Endodermal cell (in vitro differentiated cells): ENCODE measurements around the gene PXDN. TPM values are rescaled to one million over a fixed set of nuclear protein-coding genes. Genes with fewer than 3 reads are reported as not detected.
"Not testable (repeated sequence)": the region's sequence is repeated elsewhere in the genome, so short reads cannot be mapped to it uniquely, and the experiment has no call there.

Experiments
- DNase-seq: peaks from one replicate; pipeline ENCODE4 v3.0.0-alpha.2; 2017
- H3K27ac ChIP-seq: 2 replicates; pipeline ENCODE4 v1.5.1; 2013; ENCODE audit warnings: mild to moderate bottlenecking, low read depth, low read length, moderate library complexity
- H3K27me3 ChIP-seq: 2 replicates; pipeline ENCODE4 v1.6.1; 2013; ENCODE audit warnings: mild to moderate bottlenecking, low read length, moderate library complexity; ENCODE audit not compliant: insufficient read depth, control insufficient read depth, poor library complexity, severe bottlenecking
- H3K36me3 ChIP-seq: 2 replicates; pipeline ENCODE4 v1.7.0; 2013; ENCODE audit warnings: mild to moderate bottlenecking, low read length, moderate library complexity; ENCODE audit not compliant: control insufficient read depth, insufficient read depth
- H3K4me1 ChIP-seq: one replicate; pipeline ENCODE4 v1.7.0; 2013; ENCODE audit warnings: low read length; ENCODE audit not compliant: control insufficient read depth, insufficient read depth
- H3K4me3 ChIP-seq: 2 replicates; pipeline ENCODE4 v1.5.1; 2013; ENCODE audit warnings: mild to moderate bottlenecking, low read length, moderate library complexity
- H3K9ac ChIP-seq: 2 replicates; pipeline ENCODE4 v1.6.1; 2013; ENCODE audit warnings: mild to moderate bottlenecking, low read length, moderate library complexity; ENCODE audit not compliant: poor library complexity, severe bottlenecking; ENCODE audit errors: extremely low read depth
- H3K9me3 ChIP-seq: 2 replicates; pipeline ENCODE4 v1.6.1; 2013; ENCODE audit warnings: mild to moderate bottlenecking, low read length, moderate library complexity; ENCODE audit not compliant: control insufficient read depth
- H3K27ac Mint-ChIP-seq: 2 replicates; pipeline ENCODE4 v1.8.0; 2020; ENCODE audit warnings: mixed read lengths
- H3K27me3 Mint-ChIP-seq: 2 replicates; pipeline ENCODE4 v1.8.0; 2021; ENCODE audit warnings: mild to moderate bottlenecking, mixed read lengths; ENCODE audit not compliant: insufficient read depth
- H3K36me3 Mint-ChIP-seq: 2 replicates; pipeline ENCODE4 v1.8.0; 2020; ENCODE audit warnings: low read depth, mixed read lengths
- H3K4me1 Mint-ChIP-seq: 2 replicates; pipeline ENCODE4 v1.8.0; 2020; ENCODE audit warnings: mixed read lengths
- H3K4me3 Mint-ChIP-seq: 2 replicates; pipeline ENCODE4 v1.8.0; 2020; ENCODE audit warnings: mild to moderate bottlenecking, moderate library complexity, mixed read lengths
- H3K9me3 Mint-ChIP-seq: 2 replicates; pipeline ENCODE4 v1.8.0; 2020; ENCODE audit warnings: mild to moderate bottlenecking, mixed read lengths
- CTCF ChIP-seq: fragments of 200-600 bp; sonication (generic); conservative IDR thresholded peaks from 2 replicates; pipeline ENCODE4 v1.5.0; 2021; ENCODE audit warnings: antibody characterized with exemption, mild to moderate bottlenecking
- WGBS, 2 experiments: methylation state at CpG; one replicate each; pipeline versions ENCODE4 v1.1.5 to v1.1.7; 2013; ENCODE audit warnings: missing lambda C conversion rate in 2 of 2, mixed read lengths in 1 of 2; ENCODE audit not compliant: insufficient coverage in 1 of 2, insufficient read length in 1 of 2; 5-methylcytosine and 5-hydroxymethylcytosine counted together
- total RNA-seq, 2 donors: library from RNA; stranded (reverse); fragmentation: NEBNext Ultra II Directional in 1 of 2; extraction: Animal tissue kit (Norgen Biotek cat#: 25700) in 1 of 2; gene quantifications; 2 replicates in 1 of 2; 3 replicates in 1 of 2; pipeline ENCODE4 v1.2.1, GENCODE V29; 2021

PXDN gene
- total RNA-seq, 2 donors from 2014 or later, result 212 to 247 TPM

GRCh38 chr2:1766425-1766824, 22.1 kb upstream of the PXDN start:
- Histone ChIP-seq H3K36me3 (no peaks in the 10 kb centered on the region), H3K4me3 (no peak overlapping the region), H3K9ac (no peak overlapping the region), H3K27me3 (no peaks in the 10 kb centered on the region), H3K9me3 (no peaks in the 10 kb centered on the region), H3K27ac (no peak overlapping the region), H3K4me1 (no peaks in the 10 kb centered on the region)
- WGBS, 2 experiments, result 84 to 85% methylated on average over 4 to 6 of the region's 6 CpGs
- H3K27me3 Mint-ChIP-seq, result peaks cover 10% of the 10 kb centered on the region
- peak; percentile 84 for DNase-seq
- no peaks in the 10 kb centered on the region for H3K36me3 Mint-ChIP-seq
- no peak overlapping the region for H3K4me3 Mint-ChIP-seq
- TF ChIP-seq CTCF, result peak; percentile 52
- no peaks in the 10 kb centered on the region for H3K9me3 Mint-ChIP-seq
- H3K27ac Mint-ChIP-seq, result no peak overlapping the region
- no peaks in the 10 kb centered on the region for H3K4me1 Mint-ChIP-seq

GRCh38 chr2:1765201-1765600, 20.9 kb upstream of the PXDN start:
- H3K4me3 Mint-ChIP-seq, DNase-seq, H3K36me3 Mint-ChIP-seq, H3K4me1 Mint-ChIP-seq, H3K36me3 ChIP-seq, H3K4me1 ChIP-seq, H3K27me3 Mint-ChIP-seq, H3K27ac Mint-ChIP-seq, H3K27ac ChIP-seq, H3K9me3 ChIP-seq, H3K27me3 ChIP-seq, H3K9me3 Mint-ChIP-seq, H3K4me3 ChIP-seq, H3K9ac ChIP-seq: not testable (repeated sequence)
- WGBS, 2 experiments, result 93 to 100% methylated on average over 2 of the region's 2 CpGs

- Mint-ChIP-seq H3K9me3 (peaks cover 42% of the 10 kb centered on the region), H3K27me3 (peaks cover 14% of the 10 kb centered on the region), H3K4me3 (no peak overlapping the region), H3K36me3 (peaks cover 3% of the 10 kb centered on the region), H3K27ac (no peak overlapping the region), H3K4me1 (no peaks in the 10 kb centered on the region)
- peaks cover 3% of the 10 kb centered on the region for H3K9me3 ChIP-seq
- no peak for TF ChIP-seq CTCF
- H3K27ac ChIP-seq, result no peak overlapping the region
- WGBS, 2 experiments, result 93 to 97% methylated on average over 4 to 13 of the region's 13 CpGs
- H3K9ac ChIP-seq, result no peak overlapping the region
- no peaks in the 10 kb centered on the region for H3K36me3 ChIP-seq
- H3K4me3 ChIP-seq, result no peak overlapping the region
- H3K4me1 ChIP-seq, result no peaks in the 10 kb centered on the region
- H3K27me3 ChIP-seq, result no peaks in the 10 kb centered on the region
- DNase-seq, result no peak
Measured at GRCh38 chr2:1759611-1759930, 15.3 kb upstream of the PXDN start.
